ENCODE measurements around the gene SMPD2.

GRCh38 chr6:109485266-109485935 lies 44.9 kb downstream of the SMPD2 start:
- TF ChIP-seq RARB (CRISPR knock-in tag; IDR thresholded peaks at IDR 0.05) = no peak
- TF ChIP-seq ZFP3 (CRISPR knock-in tag; IDR thresholded peaks at IDR 0.05) = no peak
- TF ChIP-seq ZNF565 (CRISPR knock-in tag; conservative IDR thresholded peaks at IDR 0.05; ENCODE audit: low read depth) = no peak
- no peak for TF ChIP-seq TCF4 (CRISPR knock-in tag; IDR thresholded peaks at IDR 0.05; ENCODE audit: borderline replicate concordance)
- TF ChIP-seq OSR1 (CRISPR knock-in tag; IDR thresholded peaks at IDR 0.05) = no peak
- no peak for TF ChIP-seq CREB5 (CRISPR knock-in tag; IDR thresholded peaks at IDR 0.05; ENCODE audit: low read depth)
- no peak for TF ChIP-seq PATZ1 (CRISPR knock-in tag; IDR thresholded peaks at IDR 0.05; ENCODE audit: borderline replicate concordance)
- TF ChIP-seq POU6F1 (CRISPR knock-in tag; IDR thresholded peaks at IDR 0.05; ENCODE audit: borderline replicate concordance, low read depth) = no peak
- TF ChIP-seq TOX (CRISPR knock-in tag; IDR thresholded peaks at IDR 0.05; ENCODE audit: borderline replicate concordance) = no peak
- TF ChIP-seq ISL1 (CRISPR knock-in tag; IDR thresholded peaks at IDR 0.05) = no peak
- no peak for TF ChIP-seq ZC3H10 (CRISPR knock-in tag; IDR thresholded peaks at IDR 0.05)
- no peak for TF ChIP-seq CSRNP3 (CRISPR knock-in tag; IDR thresholded peaks at IDR 0.05)
